ENCODE data around the gene HHAT.

DNA sequence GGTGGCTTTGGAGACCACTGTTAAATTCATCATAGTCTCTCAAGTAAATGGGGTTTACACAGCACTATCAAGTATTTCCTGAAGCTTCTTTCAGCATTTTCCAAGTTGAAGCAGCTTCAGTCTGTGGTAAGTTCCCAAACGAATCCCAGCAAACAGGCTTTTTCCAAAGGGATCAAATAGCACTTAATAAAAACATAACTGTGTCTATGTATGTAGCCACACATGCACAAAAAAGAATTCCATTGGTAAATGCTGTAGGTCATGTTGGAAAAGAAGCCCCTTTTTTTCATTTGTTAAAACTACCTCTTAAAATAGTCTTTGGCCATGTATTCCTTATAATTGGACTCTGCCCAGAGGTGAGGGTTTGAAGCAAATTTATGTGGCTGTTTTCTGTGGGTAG, 69.8 kb downstream of the HHAT start:
- TF ChIP-seq EZH2phosphoT487 (IDR thresholded peaks at IDR 0.05; ENCODE audit: low read length) (no peak), EZH2 (optimal IDR thresholded peaks at IDR 0.05; ENCODE audit: low read depth, low read length) (no peak)
- TF ChIP-seq, protein P1, sequence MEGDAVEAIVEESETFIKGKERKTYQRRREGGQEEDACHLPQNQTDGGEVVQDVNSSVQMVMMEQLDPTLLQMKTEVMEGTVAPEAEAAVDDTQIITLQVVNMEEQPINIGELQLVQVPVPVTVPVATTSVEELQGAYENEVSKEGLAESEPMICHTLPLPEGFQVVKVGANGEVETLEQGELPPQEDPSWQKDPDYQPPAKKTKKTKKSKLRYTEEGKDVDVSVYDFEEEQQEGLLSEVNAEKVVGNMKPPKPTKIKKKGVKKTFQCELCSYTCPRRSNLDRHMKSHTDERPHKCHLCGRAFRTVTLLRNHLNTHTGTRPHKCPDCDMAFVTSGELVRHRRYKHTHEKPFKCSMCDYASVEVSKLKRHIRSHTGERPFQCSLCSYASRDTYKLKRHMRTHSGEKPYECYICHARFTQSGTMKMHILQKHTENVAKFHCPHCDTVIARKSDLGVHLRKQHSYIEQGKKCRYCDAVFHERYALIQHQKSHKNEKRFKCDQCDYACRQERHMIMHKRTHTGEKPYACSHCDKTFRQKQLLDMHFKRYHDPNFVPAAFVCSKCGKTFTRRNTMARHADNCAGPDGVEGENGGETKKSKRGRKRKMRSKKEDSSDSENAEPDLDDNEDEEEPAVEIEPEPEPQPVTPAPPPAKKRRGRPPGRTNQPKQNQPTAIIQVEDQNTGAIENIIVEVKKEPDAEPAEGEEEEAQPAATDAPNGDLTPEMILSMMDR (IDR thresholded peaks at IDR 0.05; ENCODE audit: low read length), result no peak

All from MM.1S (cell line).